ENCODE data around the gene PPM1L. TPM values are rescaled to one million over a fixed set of nuclear protein-coding genes. Genes with fewer than 3 reads are reported as not detected.

Gene PPM1L
- polyA plus RNA-seq, 3 donors: 5.5 to 9.9 (median 7.8) TPM

DNA sequence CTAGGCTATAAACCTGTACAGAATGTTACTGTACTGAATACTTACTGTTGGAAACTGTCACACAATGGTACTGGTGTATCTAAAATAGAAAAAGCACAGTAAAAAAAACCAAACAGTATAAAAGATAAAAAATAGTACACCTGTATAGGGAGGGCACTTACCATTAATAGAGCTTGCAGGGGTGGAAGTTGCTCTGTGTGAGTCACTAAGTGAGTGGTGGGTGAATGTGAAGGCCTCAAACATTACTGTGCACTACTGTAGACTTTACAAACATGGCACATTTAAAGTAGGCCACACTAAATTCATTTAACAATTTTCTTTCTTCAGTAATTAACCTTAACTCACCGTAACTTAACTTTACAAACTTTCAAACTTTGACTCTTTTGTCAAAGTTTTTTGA is 327.1 kb downstream of the PPM1L start:
- Histone ChIP-seq H3K4me2 (replicated peaks; ENCODE audit: extremely low read depth, low read length, poor library complexity, severe bottlenecking) (no peak overlapping the region), H3K4me1 (ENCODE audit: control insufficient read depth in 1 of 2, insufficient read depth in 2 of 2, low read length in 2 of 2) (peaks cover 14 to 19% of the 10 kb centered on the region in 2 donors), H3K79me2 (ENCODE audit: insufficient read depth, low read length) (no peaks in the 10 kb centered on the region), H3K27ac (ENCODE audit: low read depth in 1 of 2, low read length in 2 of 2) (no peak overlapping the region), H2AFZ (ENCODE audit: insufficient read depth, low read depth, low read length, poor library complexity, severe bottlenecking) (no peak overlapping the region), H3K9ac (ENCODE audit: insufficient read depth, low read length, poor library complexity, severe bottlenecking) (no peak overlapping the region), H4K20me1 (ENCODE audit: insufficient read depth, low read length) (no peaks in the 10 kb centered on the region), H3K36me3 (replicated peaks in 1 of 2; ENCODE audit: control insufficient read depth in 1 of 2, insufficient read depth in 2 of 2, low read length in 2 of 2) (peaks cover 2 to 4% of the 10 kb centered on the region in 2 donors), H3K4me3 (replicated peaks in 1 of 3; ENCODE audit: low read depth in 2 of 3, low read length in 3 of 3) (no peak overlapping the region), H3K27me3 (ENCODE audit: control insufficient read depth in 2 of 2, insufficient read depth in 2 of 2, low read length in 2 of 2) (no peaks in the 10 kb centered on the region), H3K9me3 (replicated peaks in 1 of 2; ENCODE audit: control insufficient read depth in 1 of 2, insufficient read depth in 1 of 2, low read length in 2 of 2) (no peaks in the 10 kb centered on the region)
- intact Hi-C loops (cut with micrococcal nuclease): loop anchor here in 1 of 2 donors (10.0 kb wide), 1 partner anchor 128 kb away; no protein-coding TSS in a partner anchor
- Mint-ChIP-seq H3K9me3 (no peaks in the 10 kb centered on the region), H3K27me3 (ENCODE audit: low read depth in 3 of 3) (peaks cover 0 to 1% (median 0%) of the 10 kb centered on the region in 3 donors), H3K27ac (no peak overlapping the region), H3K4me1 (peaks cover 17% of the 10 kb centered on the region), H3K36me3 (peaks cover 3 to 8% of the 10 kb centered on the region in 2 donors), H3K4me3 (no peak overlapping the region)
- TF ChIP-seq, protein P1, sequence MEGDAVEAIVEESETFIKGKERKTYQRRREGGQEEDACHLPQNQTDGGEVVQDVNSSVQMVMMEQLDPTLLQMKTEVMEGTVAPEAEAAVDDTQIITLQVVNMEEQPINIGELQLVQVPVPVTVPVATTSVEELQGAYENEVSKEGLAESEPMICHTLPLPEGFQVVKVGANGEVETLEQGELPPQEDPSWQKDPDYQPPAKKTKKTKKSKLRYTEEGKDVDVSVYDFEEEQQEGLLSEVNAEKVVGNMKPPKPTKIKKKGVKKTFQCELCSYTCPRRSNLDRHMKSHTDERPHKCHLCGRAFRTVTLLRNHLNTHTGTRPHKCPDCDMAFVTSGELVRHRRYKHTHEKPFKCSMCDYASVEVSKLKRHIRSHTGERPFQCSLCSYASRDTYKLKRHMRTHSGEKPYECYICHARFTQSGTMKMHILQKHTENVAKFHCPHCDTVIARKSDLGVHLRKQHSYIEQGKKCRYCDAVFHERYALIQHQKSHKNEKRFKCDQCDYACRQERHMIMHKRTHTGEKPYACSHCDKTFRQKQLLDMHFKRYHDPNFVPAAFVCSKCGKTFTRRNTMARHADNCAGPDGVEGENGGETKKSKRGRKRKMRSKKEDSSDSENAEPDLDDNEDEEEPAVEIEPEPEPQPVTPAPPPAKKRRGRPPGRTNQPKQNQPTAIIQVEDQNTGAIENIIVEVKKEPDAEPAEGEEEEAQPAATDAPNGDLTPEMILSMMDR (IDR thresholded peaks at IDR 0.05): no peak
- WGBS (ENCODE audit: insufficient coverage): no CpG with 5 or more reads among the region's 1 CpG
- no peak for DNase-seq

- Histone ChIP-seq H4K20me1 (ENCODE audit: insufficient read depth, low read length) (no peaks in the 10 kb centered on the region), H2AFZ (ENCODE audit: insufficient read depth, low read depth, low read length, poor library complexity, severe bottlenecking) (no peak overlapping the region), H3K4me1 (ENCODE audit: control insufficient read depth in 1 of 2, insufficient read depth in 2 of 2, low read length in 2 of 2) (peaks cover 14 to 16% of the 10 kb centered on the region in 2 donors), H3K9ac (ENCODE audit: insufficient read depth, low read length, poor library complexity, severe bottlenecking) (no peak overlapping the region), H3K27me3 (ENCODE audit: control insufficient read depth in 2 of 2, insufficient read depth in 2 of 2, low read length in 2 of 2) (no peaks in the 10 kb centered on the region), H3K4me3 (replicated peaks in 1 of 3; ENCODE audit: low read depth in 2 of 3, low read length in 3 of 3) (no peak overlapping the region), H3K4me2 (replicated peaks; ENCODE audit: extremely low read depth, low read length, poor library complexity, severe bottlenecking) (no peak overlapping the region), H3K36me3 (replicated peaks in 1 of 2; ENCODE audit: control insufficient read depth in 1 of 2, insufficient read depth in 2 of 2, low read length in 2 of 2) (peaks cover 2 to 4% of the 10 kb centered on the region in 2 donors), H3K9me3 (replicated peaks in 1 of 2; ENCODE audit: control insufficient read depth in 1 of 2, insufficient read depth in 1 of 2, low read length in 2 of 2) (no peaks in the 10 kb centered on the region), H3K79me2 (ENCODE audit: insufficient read depth, low read length) (no peaks in the 10 kb centered on the region), H3K27ac (ENCODE audit: low read depth in 1 of 2, low read length in 2 of 2) (no peak overlapping the region)
- peaks cover 16% of the 10 kb centered on the region for H3K4me1 Mint-ChIP-seq
- peaks cover 3 to 8% of the 10 kb centered on the region in 2 donors for H3K36me3 Mint-ChIP-seq
- peaks cover 0 to 1% (median 0%) of the 10 kb centered on the region in 3 donors for H3K27me3 Mint-ChIP-seq (ENCODE audit: low read depth in 3 of 3)
- intact Hi-C loops (cut with micrococcal nuclease): loop anchor here in 1 of 2 donors (10.0 kb wide), 1 partner anchor 129 kb away; no protein-coding TSS in a partner anchor
- WGBS (ENCODE audit: insufficient coverage): no CpG with 5 or more reads among the region's 2 CpGs
- H3K9me3 Mint-ChIP-seq: no peaks in the 10 kb centered on the region
- no peak overlapping the region for H3K4me3 Mint-ChIP-seq
- no peak for DNase-seq
- TF ChIP-seq, protein P1 (IDR thresholded peaks at IDR 0.05): no peak
- no peak overlapping the region for H3K27ac Mint-ChIP-seq
Observed at GRCh38 chr3:161084277-161084676, 328.2 kb downstream of the PPM1L start.
